SH-SY5Y (cell line): ENCODE results near the gene MMP23B.

ENCODE experiments used
- GATA2 ChIP-seq: IDR thresholded peaks from 2 replicates; pipeline ENCODE4 v1.6.1; 2011; ENCODE audit warnings: mild to moderate bottlenecking, low read depth, low read length
- GATA3 ChIP-seq: IDR thresholded peaks from 2 replicates; pipeline ENCODE4 v1.6.1; 2011; ENCODE audit warnings: low read depth, mild to moderate bottlenecking, low read length, moderate library complexity

Gene MMP23B

GRCh38 chr1:1610796-1611195, 21.2 kb upstream of the MMP23B start:
- TF ChIP-seq GATA2 (no peak), GATA3 (no peak)

GRCh38 chr1:1612104-1612400, 19.9 kb upstream of the MMP23B start:
- TF ChIP-seq GATA3 = no peak
- no peak for TF ChIP-seq GATA2

- TF ChIP-seq GATA3 (no peak), GATA2 (no peak)
These were observed 18.4 kb upstream of the MMP23B start for GRCh38 chr1:1613509-1614082.

GRCh38 chr1:1614204-1614953, 17.6 kb upstream of the MMP23B start:
- TF ChIP-seq GATA3 (no peak), GATA2 (no peak)

- no peak for TF ChIP-seq GATA3
- TF ChIP-seq GATA2 = no peak
These were observed 17.1 kb upstream of the MMP23B start for GRCh38 chr1:1614954-1615255.

- no peak for TF ChIP-seq GATA2
- TF ChIP-seq GATA3 = no peak
These were observed 16.5 kb upstream of the MMP23B start, which contains the start of gene MIB2 for GRCh38 chr1:1615256-1616044. MIB2 (plus strand) TSS chr1:1615500; CDS start chr1:1623453, 7,953 bp downstream.

GRCh38 chr1:1616045-1616790, 15.8 kb upstream of the MMP23B start:
- TF ChIP-seq GATA2 (no peak), GATA3 (no peak)

GRCh38 chr1:1616838-1617237, 15.1 kb upstream of the MMP23B start:
- no peak for TF ChIP-seq GATA2
- TF ChIP-seq GATA3 = no peak

- TF ChIP-seq GATA2 (no peak), GATA3 (no peak)
These were observed 14.5 kb upstream of the MMP23B start for GRCh38 chr1:1617516-1617915.

- TF ChIP-seq GATA3 (no peak), GATA2 (no peak)
These were observed 14.0 kb upstream of the MMP23B start for GRCh38 chr1:1617925-1618324.

GRCh38 chr1:1618396-1619068, 13.4 kb upstream of the MMP23B start:
- no peak for TF ChIP-seq GATA3
- no peak for TF ChIP-seq GATA2

- TF ChIP-seq GATA2 (no peak), GATA3 (no peak)
These were observed 12.0 kb upstream of the MMP23B start for GRCh38 chr1:1619917-1620361.

- TF ChIP-seq GATA3 = no peak
- TF ChIP-seq GATA2 = no peak
These were observed 11.4 kb upstream of the MMP23B start for GRCh38 chr1:1620433-1621139.
